COLO668 (cell line): ENCODE data around the gene CCDC28A.
A peak's percentile ranks its signal among the peaks of the same experiment; 100 is the strongest.

ENCODE experiments used
- DNase-seq: peaks from one replicate; lab custom pipeline; 2025; ENCODE audit not compliant: unreplicated experiment; lab: John Stamatoyannopoulos, UW

Gene CCDC28A

DNA sequence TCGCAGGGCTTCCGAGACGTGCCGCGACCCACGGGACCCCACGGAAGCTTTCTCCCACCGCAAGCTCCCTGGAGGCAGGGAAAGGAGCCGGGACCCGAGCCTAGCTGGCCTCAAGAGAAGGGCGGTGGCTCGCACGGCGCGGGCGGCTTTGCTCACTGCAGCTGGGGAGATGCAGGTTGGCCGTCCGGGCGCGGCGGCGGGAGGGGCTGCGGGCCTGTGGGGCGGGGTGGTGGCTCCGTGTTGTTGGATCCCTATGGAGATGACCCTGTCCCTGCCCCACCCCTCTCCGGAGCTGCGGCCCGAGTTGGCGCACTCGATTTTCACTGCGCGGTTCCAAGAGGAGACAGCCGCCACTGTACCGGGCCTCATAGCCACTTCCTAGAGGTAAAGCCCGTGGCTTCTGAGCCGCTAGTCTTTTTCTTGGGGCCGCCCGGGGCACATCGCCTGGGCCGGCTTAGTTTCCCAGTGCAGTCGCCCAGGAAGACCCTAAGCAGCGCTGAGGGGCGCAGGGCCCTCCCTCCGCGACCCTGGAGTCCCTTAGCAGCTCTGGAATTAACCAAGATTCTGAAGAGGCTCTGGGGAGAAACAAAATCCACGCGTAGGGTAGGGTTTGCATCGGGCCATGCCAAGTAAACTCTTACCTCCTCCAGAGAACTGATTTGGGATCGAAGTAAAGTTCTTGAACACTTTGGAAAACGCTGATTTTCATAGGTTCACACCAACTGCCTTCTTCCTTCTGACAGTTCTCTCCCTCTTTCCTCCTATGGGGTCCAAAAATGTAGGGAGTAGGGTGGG lies 22.4 kb downstream of the CCDC28A start, which contains the start of gene ECT2L:
Gene ECT2L, plus strand, starts transcription at position 279 of the 795 bp plus-strand sequence. CDS start 17,188 bp downstream, outside the sequence.
- peak; percentile 71 for DNase-seq

DNA sequence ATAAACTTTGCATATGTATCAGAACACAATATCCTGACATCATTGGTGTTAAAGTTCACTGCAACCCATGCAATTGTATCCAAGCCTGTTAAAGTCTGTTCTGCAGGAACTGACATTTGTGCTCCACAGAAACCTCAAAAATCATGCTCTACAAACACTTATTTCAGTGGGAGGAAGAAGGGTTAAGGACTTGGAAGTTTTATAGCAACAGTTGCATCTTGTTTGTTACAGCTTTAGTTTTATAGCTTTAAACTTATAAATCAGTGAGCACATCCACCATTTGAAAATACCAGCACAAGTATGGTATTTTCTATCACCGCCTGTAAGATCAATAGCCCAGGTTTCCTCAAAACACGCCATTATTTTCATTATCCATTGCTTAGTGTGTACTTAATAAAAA lies 23.2 kb downstream of the CCDC28A start:
- no peak for DNase-seq

DNA sequence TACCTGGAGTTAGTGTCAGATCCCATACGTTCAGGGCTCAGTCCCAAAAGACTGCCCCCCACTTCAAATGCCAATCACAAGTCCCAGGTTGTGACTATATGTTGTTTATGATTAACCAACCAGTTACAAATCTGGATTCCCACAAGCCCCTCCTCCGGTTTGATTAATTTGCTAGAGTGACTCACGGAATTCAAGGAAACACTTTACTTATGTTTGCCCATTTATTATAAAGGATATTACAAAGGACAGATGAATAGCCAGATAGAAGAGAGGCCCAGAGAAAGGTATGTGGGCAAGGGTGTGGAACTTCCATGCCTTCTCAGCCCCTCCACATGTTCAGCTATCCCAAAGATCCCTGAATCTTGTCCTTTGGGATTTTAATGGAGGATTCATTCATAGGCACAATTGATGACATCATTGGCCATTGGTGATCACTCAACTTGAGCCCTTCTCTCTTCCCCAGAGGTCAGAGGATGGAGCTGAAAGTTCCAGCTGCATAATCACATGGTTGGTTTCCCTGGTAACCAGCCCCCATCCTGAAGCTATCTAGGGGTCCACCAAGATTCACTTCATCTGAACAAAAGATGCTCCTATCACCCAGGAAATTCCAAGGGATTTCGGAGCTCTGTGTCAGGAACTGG lies 24.4 kb downstream of the CCDC28A start:
- no peak for DNase-seq

DNA sequence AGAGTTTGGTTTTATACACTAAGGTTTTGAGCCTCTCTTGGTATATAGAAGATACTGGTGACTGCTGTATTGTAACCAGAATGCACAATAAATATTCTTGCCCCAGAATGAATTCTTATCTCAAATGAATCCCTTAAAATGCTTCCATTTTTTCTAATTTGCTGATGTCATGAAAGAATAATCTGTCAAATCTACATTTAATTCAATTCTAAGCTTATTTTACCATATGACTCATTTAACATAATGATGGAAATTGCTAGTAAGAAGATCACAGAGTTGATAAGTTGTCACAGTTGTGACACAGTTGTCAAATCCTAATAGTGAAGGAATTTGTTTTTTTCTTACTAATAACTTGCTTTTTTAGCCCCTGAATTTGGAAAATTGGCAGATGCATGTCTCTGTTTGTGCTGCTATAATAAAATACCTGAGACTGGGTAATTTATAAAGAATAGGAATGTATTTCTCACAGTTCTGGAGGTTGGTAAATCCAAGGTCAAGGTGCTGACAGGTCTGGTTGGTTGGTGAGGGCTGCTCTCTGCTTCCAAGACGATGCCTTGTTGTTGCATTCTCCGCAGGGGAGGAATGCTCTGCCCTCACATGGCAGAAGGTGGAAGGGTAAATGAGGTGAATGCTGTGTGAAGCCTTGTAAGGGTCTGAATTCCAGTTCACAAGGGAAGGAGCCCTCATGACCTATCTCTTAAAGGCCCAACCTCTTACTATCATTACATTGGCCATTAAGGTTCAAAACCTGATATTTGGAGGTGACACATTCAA lies 27.0 kb downstream of the CCDC28A start:
- DNase-seq: no peak

DNA sequence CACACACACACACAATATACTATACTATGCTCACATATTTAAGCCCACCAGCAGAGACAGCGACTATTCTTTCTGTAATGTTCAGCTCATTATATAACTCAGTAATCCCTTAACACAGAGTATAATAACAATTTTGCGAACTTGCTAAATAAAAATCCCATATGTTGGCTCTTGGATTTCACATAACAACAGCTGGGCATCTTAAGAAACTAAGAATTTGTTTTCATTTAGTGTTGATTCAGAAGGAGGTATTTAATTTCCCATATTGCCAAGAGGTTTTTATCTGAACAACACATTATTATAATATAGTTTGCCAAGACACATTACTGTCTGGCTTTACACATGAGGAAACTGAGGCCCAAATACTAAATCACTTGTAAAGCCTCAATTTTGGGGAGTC lies 29.8 kb downstream of the CCDC28A start:
- no peak for DNase-seq

GRCh38 chr6:138803861-138804260 lies 30.3 kb downstream of the CCDC28A start:
- no peak for DNase-seq

GRCh38 chr6:138805016-138805765 lies 31.6 kb downstream of the CCDC28A start:
- no peak for DNase-seq

- DNase-seq: no peak
These were observed 33.3 kb downstream of the CCDC28A start for GRCh38 chr6:138806889-138807288.

GRCh38 chr6:138809677-138810076 lies 36.1 kb downstream of the CCDC28A start:
- no peak for DNase-seq

DNA sequence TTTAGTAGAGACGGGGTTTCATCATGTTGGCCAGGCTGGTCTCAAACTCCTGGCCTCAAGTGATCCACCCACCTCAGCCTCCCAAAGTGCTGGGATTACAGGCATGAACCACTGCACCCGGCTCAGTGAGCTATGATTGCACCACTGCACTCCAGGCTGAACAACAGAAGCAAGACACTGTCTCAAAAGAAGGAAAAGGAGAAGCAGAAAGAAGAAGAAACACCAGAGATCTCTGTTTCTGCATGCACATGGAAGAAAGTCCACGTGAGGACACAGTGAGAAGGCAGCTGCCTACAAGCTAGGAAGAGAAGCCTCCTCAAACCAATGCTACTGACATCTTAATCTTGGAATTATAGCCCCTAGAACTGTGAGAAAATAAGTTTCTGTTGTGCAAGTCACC lies 38.3 kb downstream of the CCDC28A start:
- DNase-seq: no peak

GRCh38 chr6:138814179-138814834 lies 40.7 kb downstream of the CCDC28A start:
- peak; percentile 45 for DNase-seq

DNA sequence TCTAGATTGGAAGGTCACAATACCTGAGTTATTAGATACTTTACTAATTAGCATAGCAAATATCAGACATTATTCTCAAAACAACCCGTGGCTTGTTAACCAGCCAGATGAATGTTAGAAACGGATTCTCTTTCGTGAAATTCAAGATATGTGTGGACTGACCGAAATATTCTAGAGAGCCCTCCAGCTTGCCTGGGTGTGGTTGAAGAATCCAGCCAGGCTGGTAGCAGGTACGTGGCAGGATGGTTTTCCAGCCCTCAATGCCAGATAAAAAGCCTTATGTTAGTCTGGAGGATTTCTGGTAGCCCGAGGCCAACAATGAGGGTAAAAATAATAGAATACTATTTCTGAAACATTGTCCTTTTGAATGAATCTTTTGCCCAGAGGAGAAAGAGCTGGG lies 41.7 kb downstream of the CCDC28A start:
- DNase-seq: no peak

GRCh38 chr6:138815797-138816528 lies 42.4 kb downstream of the CCDC28A start:
- no peak for DNase-seq

- peak; percentile 68 for DNase-seq
These were observed 44.2 kb downstream of the CCDC28A start for GRCh38 chr6:138817799-138818198.

DNA sequence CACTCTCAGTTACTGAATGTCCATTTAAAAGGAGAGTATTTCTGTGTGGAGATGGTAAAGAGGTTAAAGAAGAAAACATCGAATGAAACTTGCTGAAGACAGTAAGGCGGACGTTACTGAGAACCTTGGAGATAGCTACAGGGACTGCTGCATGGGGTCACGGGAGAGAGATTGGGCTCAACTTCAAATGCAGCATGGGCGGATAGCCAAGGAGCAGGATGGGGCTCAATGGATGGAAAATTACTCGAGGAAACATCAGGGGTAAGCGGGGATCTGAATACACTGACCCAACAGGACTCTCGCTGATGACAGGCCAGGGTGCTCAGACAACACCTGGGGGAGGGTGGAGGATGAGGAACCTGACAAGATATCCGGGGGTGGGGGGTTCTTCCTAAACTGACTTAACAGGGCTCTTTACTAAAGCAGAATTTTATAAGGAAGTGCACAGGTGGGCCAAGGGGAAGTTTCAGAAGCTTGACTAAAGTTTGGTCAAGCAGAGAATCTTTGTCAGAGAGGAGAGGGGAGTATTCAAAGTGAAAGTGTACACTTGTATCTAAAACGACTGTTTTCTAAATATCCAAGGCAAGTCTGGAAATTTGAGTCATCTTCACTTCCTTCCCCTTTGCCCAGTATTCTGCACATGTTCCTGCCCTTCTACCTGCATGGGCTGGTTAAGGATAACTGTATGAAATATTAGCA lies 45.1 kb downstream of the CCDC28A start:
- DNase-seq: no peak

DNA sequence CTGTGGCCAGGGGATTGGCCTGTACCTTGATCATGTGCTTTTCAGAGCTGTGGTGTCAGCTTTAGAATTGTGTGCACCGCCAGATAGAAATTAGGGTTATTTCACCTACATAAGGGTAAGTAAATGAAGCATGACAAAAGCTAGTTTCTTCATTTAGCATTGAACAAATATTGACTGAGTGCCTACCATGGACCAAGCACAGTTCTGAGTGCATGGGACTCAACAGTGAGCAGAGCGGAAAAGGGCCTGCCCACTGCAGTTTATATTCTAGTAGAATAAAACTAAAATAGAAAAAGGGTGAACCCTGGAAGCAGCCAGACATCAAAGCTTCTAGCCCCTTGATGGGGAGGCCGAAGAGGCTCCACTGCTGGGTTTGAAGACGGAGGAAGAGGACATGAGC lies 48.0 kb downstream of the CCDC28A start:
- no peak for DNase-seq

DNA sequence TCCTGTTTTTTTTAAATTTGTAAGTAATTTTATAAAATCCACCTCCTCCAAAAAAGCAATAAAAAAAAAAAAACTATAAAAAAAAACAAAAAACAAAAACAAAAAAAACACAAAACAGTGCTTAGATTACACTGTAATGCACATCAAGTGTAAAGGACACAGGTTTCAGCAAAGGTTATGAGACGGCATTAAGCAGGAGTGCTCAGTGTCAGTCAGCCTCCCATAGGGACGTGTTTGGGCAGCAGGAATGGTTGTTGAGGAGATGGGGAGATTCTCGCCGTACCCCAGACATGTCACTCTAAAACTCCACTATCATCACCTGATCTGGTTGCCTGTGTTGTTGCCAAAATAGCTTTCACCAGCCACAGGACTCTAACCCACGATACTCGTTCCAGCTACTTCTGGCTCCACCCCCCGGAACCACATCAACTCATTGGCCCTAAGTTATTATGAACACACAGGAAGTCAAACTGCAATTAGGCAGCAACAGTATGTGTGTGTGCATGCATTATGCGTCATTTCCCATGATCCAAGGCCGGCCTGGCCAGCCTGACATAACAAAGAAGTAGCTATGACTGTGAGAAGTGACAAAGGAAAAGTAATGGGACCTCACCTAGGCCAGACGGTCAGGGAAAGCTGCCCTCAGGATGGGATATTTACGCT lies 51.0 kb downstream of the CCDC28A start:
- no peak for DNase-seq

DNA sequence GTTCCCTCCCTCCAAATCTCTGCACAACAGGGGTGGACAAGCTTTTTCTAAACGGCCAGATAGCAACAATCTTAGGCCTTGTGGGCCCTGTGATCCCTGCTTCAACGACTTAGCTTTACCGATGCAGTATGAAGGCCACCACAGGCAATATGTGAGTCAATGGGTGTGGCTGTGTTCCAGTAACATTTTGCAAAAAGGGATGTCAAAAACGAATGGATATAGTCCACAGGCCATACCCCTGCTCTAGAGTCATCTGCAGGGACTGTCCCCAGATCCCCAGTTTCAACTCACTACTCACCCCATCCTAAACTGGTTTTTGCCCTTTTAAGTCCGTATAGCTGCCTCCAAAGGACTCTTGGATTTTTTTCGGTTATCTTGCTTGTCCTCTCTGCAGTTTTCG lies 56.7 kb downstream of the CCDC28A start:
- DNase-seq: no peak

DNA sequence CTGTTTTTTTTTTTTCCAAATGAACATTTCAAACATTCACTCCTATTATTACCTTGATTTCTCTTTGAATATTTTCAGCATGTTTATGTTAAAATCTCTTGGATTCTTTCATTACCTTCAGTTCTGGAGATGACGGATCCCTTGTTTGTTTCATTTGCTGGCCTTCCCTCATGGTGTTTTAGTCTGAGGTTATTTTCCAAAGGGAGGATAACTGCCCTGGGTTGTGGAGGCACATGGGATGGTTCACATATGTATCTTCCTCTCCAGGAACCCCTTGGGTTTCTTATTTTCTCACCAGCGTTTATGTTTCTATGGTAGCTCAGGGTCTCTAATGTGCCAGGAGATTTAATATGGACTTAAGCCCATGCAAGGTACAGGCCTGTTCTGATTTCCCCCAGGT lies 58.6 kb downstream of the CCDC28A start:
- DNase-seq: no peak
